HT1080 (cell line): ENCODE results near the gene TMEM92. TPM values are rescaled to one million over a fixed set of nuclear protein-coding genes. Genes with fewer than 3 reads are reported as not detected.

Experiments
- DNase-seq: peaks from one replicate; pipeline ENCODE4 v3.0.0-alpha.2; 2015; ENCODE audit warnings: low read depth
- polyA plus RNA-seq, 2 experiments: library from polyadenylated mRNA; depleted of rRNA; stranded (reverse); fragments of >200 nt; gene quantifications; 2 replicates each; pipeline ENCODE4 v1.2.3, GENCODE V29; 2015
- total RNA-seq: library from RNA; depleted of rRNA; stranded (reverse); fragments of >200 nt; shearing (Covaris generic); gene quantifications from 2 replicates; pipeline ENCODE4 v1.2.3, GENCODE V29; 2014; rRNA removed

The TMEM92 gene
- 1.7 and 2.5 TPM in 2 replicates for total RNA-seq
- 2.2 and 2.7 TPM in 2 replicates for polyA plus RNA-seq (2015; cell fraction: cytosol; rRNA removed)
- polyA plus RNA-seq (2015; cell fraction: nucleus; rRNA removed): 0.60 and 0.88 TPM in 2 replicates

DNA sequence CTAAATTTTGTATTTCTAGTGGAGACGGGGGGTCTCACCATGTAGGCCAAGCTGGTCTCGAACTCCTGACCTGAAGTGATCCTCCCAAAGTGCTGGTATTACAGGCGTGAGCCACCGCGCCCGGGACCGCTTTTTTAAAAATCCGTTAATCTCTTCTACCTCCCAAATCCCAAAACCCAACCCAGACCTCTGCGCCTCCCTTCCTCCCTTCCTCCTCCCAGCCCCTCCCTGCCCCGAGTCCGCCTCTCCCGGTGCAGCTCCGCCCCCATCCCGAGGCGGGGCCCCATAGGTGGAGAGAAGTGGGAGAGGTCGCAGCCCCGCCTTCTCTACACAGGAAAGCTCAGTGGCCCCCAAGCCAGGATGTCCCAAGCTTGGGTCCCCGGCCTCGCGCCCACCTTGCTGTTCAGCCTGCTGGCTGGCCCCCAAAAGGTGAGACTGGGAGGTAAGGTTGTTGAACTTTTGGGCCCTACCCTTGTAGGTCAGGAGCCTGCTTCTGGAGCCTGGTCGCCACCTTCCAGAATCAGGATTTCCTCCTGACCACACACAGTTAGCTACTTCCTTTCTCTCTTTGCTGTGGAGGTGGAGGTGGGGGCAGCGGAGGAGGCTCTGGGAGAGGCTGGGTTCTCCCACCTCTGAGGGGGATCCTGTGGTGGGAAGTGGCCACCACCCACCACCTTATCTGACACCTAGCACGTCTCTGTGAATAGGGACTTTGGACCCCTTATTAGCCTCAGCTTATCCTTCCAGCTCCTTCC, at the start of gene TMEM92:
Gene TMEM92 (plus strand): TSS at position 325 of the 755 bp plus-strand sequence. CDS start 36 bp downstream, at position 361.
- DNase-seq: no peak

DNA sequence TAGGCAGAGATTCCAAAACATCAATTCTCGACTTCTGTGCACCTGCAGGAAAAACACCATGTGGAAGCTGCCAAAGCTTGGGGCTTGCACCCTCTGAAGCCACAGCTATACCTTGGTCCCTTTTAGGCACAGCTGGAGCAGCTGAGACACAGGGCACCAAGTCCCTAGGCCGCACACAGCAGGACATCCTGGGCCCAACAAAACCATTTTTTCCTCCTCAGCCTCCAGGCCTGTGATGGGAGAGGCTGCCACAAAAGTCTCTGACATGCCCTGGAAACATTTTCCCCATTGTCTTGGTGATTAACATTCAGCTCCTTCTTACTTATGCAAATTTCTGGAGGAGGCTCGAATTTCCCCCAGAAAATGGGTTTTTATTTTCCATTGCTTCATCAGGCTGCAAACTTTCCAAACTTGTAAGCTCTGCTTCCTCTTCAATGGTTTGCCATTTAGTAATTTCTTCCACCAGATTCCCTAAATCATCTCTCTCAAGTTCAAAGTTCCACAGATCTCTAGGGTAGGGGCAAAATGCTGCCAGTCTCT, 48.5 kb upstream of the TMEM92 start:
- DNase-seq: no peak

DNA sequence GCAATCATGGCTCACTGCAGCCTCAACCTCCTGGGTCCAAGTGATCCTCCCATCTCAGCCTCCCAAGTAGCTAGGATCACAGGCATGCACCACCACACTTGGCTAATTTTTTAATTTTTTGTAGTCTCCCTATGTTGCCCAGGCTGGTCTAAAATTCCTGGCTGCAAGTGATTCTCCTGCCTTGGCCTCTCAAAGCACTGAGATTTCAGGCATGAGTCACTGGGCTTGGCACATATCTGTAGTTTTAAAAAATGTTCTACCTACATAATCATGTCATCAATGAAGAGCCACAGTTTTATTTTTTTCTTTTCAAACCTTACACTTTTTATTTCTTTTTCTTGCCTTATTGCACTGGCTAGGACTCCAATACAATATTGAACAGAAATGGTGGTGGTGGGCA, 39.7 kb upstream of the TMEM92 start:
- no peak for DNase-seq

DNA sequence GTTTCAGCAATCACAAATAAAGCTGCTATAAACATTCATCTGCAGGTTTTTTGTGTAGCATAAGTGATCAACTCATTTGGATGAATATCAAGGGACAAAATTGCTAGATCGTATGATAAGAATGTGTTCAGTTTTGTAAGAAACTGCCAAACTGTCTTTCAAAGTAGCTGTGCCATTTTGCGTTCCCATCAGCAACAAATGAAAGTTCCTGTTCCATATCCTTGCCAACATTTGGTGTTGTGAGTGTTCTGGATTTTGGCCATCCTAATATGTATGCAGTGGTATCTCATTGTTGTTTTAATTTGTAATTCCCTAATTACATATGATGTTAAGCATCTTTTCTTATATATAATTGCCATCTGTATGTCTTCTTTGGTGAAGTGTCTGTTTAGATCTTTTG, 36.4 kb upstream of the TMEM92 start:
- DNase-seq: no peak

DNA sequence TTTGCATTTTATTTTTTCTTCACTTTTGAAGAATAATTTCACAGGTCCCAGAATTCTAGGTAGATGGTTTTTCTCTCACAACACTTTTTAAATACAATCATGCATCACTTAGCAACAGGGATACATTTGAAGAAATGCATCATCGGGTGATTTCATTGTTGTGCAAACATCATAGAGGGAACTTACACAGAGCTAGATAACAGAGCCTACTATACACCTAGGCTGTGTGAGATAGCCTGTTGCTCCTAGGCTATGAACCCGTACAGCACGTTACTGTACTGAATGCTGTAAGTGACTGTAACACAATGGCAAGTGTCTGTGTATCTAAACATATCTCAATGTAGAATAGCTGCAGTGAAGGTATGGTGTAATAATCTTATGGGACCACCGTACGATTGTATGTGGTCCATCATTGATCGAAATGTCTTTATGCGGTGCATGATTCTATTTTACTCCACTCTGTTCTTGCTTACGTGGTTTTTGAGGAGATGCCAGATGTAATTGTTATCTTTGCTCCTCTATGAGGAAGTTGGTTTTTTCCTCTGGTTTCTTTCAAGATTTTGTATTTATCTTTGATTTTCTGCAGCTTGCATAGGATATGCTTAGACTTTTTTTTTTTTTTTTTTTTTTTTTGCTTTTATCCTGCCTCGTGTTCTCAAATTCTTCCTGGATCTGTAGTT, 35.5 kb upstream of the TMEM92 start:
- DNase-seq: no peak

DNA sequence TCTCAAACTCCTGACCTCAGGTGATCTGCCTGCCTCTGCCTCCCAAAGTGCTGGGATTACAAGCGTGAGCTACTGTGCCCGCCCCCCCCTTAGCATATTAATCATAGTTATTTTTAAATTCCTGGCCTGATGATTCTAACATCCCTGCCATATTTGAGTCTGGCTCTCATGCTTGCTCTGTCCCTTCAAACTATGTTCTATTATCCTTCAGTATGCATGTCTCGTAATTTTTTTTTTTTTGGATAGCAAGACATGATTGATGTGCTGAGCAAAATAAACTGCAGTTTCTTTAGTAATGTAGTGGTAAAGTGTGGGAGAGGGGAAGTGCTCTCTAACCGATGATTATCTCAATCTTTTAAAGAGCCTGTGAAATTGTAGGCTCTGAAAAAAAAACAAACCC, 34.3 kb upstream of the TMEM92 start:
- no peak for DNase-seq

DNA sequence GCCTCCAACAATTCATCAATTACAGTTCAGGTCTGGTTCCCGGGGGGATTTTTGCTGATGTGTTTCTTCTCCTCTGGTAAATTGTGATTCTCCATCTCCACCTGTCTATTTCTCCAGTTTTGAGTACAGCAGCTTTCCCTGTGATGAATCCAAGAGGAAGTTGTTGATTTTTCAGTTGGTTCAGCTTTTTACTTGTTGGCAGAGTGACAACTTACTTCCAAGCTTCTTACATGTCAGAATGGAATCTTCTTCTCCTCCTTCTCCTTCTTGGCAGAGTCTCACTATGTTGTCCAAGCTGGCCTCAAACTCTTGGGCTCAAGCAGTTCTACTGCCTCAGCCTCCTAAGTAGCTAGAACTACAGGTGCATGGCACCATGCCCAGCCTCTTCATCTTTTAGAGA, 33.4 kb upstream of the TMEM92 start:
- DNase-seq: no peak

DNA sequence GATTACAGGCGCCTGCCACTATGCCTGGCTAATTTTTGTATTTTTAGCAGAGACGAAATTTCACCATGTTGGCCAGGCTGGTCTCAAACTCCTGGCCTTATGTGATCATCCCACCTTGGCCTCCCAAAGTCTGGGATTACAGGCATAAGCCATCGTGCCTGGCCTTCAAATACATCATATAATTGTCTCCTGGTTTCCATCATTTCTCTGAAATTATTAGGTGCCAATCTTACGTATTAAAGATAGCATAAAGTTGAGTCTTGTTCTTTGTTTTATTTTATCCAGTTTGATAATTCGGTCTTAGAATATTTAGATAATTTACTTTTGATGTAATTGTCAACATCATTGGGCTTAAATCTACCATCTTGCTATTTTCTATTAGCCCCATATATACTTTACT, 32.8 kb upstream of the TMEM92 start:
- no peak for DNase-seq

DNA sequence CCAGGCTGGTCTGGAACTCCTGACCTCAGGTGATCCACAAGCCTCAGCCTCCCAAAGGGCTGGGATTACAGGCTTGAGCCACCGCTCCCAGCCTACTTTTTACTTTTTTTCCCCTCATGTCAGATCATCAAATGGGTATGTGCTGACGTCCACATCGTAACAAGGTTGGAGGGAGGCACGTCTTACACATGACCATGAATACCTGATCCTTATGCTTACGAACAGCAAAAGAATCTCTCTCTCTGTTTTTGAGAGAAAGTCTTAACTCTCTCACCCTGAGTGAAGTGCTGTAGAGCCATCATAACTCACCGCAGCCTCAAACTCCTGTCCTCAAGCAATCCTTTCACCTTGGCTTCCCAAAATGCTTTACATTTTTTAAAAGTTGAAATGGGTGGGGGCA, 29.5 kb upstream of the TMEM92 start:
- DNase-seq: no peak

DNA sequence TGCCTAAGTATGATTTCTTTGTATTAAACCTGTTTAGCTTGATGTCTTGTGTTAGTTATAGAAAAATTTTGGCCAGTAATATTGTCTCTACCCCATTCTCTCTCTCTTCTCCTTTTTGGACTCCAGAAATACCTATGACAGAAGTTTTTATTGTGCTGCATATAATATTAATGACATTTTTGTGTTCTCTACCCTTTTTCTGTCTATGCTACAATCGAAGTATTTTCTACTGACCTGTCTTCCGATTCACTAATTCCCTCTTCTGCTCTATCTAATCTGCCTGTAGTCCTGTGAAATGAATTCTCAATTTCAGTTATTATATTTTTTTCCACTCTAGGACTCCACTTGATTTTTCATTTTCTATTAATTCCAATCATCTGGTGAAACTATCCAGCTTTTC, 26.0 kb upstream of the TMEM92 start:
- DNase-seq: no peak

DNA sequence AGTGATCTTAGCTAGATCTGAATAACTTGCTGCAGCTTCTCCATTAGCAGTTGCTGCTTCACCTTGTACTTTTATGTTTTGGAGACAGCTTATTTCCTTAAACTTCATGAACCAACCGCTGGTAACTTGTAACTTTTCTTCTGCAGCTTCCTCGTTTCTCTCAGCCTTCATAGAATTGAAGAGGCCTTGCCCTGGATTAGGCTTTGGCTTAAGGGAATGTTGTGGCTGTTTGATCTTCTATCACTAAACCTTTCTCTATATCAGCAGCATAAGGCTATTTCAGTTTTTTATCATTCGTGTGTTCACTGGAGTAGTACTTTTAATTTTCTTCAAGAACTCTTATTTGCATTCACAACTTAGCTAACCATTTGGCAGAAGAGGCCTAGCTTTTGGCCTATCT, 21.5 kb upstream of the TMEM92 start:
- DNase-seq: no peak

DNA sequence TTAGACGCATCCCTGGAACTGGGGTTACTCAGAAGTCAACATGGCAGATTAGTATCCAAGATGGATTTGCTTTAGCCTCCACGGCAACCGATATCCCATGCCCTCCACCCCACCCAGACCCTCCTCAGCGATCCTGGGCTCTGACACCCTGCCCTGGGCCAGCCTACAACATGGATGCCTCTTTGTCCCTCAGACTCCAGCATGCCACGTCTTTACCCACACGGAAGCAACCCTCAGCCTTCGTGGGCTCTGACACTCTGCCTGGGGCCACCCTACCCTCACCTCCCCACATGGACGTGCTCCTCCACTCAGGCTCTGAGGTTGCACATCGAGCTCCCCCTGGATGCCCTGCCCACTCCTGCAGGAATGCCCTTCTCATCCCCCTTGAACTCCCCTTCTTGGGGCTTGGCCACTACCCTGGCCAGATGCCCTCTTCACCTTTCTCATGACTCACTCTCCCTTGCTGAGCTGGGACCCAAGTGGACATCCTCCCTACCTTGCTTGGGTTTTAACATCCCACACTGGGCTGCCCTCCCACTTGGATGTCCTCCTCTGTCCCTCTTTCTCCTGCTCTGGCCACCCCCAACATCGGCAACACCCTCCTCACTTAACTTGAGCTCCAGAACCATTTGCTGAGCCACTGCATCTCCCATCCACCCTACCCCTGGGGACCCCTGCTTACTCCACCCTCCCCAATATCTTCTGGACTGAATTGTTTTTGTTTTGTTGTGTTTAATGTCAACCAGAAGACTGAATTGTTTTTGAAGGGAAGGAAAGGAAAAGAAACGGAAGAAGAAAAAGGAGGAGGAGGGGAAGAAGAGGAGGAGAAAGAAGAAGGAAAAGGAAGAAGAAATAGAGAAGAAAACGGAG, 18.3 kb upstream of the TMEM92 start:
- no peak for DNase-seq

DNA sequence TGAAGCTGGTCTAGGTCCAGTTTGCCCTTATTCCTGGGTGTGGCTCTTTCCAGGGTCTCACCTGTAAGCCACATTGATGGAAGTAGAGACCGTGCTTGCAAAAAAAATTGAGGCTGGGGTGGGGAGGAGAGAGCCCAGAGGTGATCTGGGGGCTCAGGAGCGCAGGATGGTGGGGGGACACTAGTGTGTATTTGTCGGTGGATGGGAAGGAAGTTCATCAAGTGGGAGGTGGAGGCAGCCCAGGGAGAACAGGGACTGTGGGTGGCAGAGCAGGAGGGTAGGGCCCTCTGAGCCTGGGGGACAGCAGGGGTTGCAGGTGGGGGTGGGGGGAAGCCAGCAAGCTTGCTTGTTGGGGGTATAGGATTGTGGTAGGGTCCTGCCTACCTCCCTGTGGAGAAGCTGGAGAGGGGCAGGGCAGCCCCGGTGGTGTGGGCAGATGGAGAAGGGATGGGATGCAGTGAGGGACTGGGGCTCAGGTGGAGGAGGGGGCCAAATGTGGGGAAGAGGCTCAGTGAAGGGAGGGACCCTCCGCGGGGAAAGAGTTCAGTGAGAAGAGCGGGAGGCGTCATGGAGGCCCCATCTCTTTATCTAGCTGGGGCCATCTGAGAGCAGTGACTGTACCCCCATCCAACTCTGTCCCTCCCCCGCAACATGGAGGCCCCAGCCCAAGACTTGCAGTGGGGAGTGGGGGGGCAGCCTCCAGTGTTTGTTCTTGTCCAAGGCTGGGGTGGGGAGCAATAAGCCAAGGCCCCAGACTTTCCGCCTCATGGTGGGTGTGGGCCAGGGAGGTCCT, 17.2 kb upstream of the TMEM92 start:
- no peak for DNase-seq

DNA sequence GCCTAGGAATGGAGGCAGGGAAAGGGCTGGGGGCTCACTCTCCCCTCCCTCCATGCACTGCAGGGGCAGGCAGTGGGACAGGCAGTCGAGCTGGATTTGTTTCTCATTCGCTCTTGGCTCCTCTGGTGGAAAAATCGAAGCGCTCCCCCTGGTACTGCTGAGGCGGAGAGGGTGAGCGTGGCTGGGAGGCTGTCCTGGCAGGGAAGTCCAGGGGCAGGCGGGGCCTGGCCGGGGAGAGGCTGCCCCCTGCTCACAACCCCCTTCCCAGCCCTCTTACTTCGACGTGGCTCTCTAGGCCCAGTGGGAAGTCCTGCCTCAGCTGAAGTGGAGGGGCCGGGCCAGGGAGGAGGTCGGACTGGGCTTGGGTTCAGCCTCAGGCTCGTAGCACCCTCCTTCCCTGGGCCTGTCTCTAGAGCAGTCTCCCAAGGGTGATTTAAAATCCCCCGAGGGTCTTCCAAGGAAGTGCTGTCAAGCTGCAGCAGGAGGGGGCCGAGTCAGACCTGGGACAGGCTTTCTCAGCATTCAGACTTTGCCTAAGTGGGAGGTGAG, 16.5 kb upstream of the TMEM92 start:
- DNase-seq: no peak

DNA sequence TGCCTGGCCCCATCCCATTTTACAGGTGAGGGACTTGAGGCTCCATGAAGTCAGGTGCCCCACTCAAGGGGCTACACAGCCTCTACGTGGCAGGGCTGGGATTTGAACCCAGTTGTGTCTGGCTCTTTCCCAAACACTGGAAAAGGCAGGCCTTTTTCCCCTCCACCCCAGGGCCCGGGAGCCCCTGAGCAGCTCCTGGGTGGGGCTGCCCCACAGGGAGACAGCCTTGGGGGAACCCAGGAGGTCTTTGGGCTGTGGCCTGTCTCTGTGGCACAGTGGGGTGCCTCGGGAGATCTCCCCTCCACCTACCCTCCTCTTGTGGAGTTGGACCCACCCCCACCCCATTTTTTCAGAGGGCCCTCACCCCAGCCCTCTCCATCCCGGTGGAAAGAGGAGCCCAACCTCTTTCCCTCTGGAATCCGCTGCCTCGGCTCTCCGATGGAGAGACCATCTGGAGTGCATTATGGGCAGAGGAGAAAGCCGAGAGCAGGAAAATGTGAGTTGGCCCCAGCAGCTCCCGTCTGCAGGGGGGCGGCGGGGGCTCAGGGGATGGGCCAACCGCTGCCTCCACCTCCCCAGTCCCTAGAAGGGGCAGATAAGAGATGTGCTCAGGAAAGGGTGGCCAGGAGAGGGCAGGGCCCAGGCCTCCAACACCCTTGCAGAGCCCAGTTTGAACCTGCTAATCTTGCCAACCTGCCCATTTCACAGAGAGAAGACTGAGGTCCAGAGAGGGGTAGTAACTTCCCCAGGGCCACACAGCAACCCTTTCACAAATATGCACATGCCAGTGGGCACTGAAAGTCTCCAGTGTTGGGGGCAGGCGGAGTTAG, 15.4 kb upstream of the TMEM92 start:
- no peak for DNase-seq

DNA sequence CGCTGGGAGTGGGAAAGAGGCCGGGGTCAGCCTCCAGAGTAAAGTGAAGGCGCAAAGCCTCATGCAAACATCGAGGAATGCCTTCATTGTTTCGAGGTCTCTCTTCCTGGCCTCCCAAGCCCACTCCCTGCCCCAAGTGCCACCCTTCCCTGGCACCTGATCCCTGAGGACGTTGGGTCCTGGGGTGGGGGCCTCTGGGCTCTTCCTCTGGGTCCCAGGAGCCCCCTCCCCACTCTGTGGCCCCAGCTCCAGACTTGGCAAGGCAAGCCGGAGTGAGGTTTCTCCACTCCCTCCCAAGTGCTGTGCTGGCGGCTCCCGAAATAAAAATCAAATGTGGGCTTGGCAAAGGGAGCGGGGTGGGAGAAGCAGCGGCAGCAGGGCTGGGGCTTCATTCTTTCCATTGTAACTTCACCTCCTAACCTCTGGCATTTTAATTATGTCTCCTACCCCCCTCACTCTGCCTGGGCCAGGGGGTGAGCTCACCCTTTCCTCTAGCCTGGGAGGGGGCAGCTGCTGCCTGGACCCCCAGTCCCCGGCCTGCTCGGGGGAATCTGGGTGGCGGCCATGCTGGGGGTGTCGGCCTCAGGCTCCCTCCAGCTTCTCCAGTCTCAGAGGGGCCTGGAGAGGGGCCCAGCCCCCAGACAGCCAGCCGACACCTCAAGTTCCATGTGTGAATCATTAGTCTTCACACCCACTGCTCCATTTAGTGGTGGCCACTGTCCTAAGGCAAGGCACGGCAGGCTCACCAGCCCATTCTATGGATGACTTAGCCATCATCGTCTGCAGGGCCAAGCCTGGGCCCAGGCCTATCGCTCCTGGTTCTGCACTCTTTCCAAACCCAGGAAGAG, 14.6 kb upstream of the TMEM92 start:
- no peak for DNase-seq

DNA sequence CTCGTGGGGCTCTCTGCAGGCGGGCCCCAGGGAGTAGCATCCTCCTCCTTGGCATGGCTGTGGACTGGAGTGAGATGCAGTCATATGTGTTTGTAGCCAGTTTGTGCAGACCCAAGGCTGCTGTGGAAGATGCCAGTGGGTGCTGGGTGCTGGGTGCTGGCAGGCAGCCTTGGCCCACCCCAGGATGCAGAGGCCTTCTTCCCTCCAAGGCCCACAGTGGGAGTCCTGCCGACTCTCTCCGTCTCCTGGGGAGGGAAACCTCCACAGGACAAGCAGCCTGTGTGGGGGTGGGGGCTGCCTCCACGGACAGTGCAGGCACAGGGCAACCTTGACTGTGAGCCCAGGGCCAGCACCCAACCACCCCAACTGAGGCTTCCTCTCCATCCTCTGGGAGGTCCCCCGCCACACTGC, 13.8 kb upstream of the TMEM92 start:
- DNase-seq: no peak

DNA sequence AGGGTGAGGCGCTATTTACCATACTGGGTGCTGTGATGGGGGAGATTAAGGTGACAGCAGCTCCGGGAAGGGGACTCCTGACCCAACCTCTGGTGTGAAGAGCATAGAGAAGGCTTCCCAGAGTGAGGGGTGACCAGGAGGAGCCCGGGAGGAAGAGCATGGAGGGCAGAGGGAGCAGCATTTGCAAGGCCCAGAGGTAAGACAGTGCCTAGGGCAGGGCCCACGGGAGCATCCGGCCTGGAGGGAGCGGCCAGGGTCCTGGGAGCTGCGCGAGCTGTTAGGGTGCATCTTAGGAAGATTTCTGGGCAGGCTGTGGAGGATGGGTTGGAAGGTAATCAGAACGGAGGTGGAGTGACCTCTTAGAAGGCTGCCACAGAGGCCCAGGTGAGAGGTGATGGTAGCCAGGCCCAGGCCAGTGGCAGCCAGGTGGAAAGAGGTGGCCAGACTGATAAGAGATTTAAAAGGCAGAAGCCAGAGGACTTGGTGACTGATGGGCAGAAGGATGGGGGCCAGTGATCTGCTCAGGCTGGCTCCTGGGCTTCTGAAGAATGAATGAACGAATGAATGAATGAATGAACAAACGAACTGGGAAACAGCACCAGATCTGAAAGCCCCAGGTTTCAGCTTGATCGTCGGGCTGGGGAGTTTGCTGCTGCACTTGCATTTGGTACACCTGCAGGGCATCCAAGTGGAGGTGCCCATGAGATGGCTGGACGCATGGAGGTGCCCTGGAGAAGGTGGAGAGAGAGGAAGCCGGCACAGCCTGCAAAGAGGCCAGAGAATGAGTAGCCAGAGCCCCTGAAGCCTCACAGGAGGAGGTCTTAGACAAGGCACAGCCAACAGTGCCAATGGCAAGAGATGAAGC, 13.0 kb upstream of the TMEM92 start:
- no peak for DNase-seq
